ENCODE results near the gene SLC6A13. TPM values are rescaled to one million over a fixed set of nuclear protein-coding genes. Genes with fewer than 3 reads are reported as not detected.

SLC6A13 gene
- total and polyA plus RNA-seq, 2 experiments from 2014 or later, result 3.8 to 5.9 TPM

- H3K4me1 ChIP-seq (ENCODE audit: insufficient read depth), result no peaks in the 10 kb centered on the region
- no peaks in the 10 kb centered on the region for H3K9me3 ChIP-seq (ENCODE audit: low read depth)
- WGBS (ENCODE audit: low lambda C conversion rate, missing lambda C conversion rate), result 84% methylated on average over 11 of the region's 11 CpGs
- no peaks in the 10 kb centered on the region for H3K36me3 ChIP-seq (replicated peaks; ENCODE audit: insufficient read depth, low read depth)
- H4K20me1 ChIP-seq (ENCODE audit: insufficient read depth, poor library complexity, severe bottlenecking), result no peaks in the 10 kb centered on the region
- H3K79me2 ChIP-seq, result no peaks in the 10 kb centered on the region
- no peak overlapping the region for H3K4me2 ChIP-seq
- H3K27ac ChIP-seq, result no peak overlapping the region
- no peaks in the 10 kb centered on the region for H3K27me3 ChIP-seq
- H3K4me3 ChIP-seq, result no peak overlapping the region
- no peak overlapping the region for H2AFZ ChIP-seq
- no peaks in the 10 kb centered on the region for H3K9me2 ChIP-seq (replicated peaks; ENCODE audit: insufficient read depth)
- no peak for TF ChIP-seq EZH2phosphoT487 (IDR thresholded peaks at IDR 0.05; ENCODE audit: low read depth, severe bottlenecking, unreplicated experiment)
- TF ChIP-seq EZH2 (IDR thresholded peaks at IDR 0.05; ENCODE audit: borderline replicate concordance), result no peak
- TF ChIP-seq, protein P1, sequence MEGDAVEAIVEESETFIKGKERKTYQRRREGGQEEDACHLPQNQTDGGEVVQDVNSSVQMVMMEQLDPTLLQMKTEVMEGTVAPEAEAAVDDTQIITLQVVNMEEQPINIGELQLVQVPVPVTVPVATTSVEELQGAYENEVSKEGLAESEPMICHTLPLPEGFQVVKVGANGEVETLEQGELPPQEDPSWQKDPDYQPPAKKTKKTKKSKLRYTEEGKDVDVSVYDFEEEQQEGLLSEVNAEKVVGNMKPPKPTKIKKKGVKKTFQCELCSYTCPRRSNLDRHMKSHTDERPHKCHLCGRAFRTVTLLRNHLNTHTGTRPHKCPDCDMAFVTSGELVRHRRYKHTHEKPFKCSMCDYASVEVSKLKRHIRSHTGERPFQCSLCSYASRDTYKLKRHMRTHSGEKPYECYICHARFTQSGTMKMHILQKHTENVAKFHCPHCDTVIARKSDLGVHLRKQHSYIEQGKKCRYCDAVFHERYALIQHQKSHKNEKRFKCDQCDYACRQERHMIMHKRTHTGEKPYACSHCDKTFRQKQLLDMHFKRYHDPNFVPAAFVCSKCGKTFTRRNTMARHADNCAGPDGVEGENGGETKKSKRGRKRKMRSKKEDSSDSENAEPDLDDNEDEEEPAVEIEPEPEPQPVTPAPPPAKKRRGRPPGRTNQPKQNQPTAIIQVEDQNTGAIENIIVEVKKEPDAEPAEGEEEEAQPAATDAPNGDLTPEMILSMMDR (IDR thresholded peaks at IDR 0.05; ENCODE audit: poor library complexity), result no peak
- DNase-seq (ENCODE audit: low spot score), result no peak
These were observed 83.3 kb downstream of the SLC6A13 start for GRCh38 chr12:179131-179884.

GRCh38 chr12:178829-179109 is 83.9 kb downstream of the SLC6A13 start:
- H3K36me3 ChIP-seq (replicated peaks; ENCODE audit: insufficient read depth, low read depth), result no peaks in the 10 kb centered on the region
- no peaks in the 10 kb centered on the region for H4K20me1 ChIP-seq (ENCODE audit: insufficient read depth, poor library complexity, severe bottlenecking)
- DNase-seq (ENCODE audit: low spot score), result no peak
- H3K9me2 ChIP-seq (replicated peaks; ENCODE audit: insufficient read depth), result no peaks in the 10 kb centered on the region
- no peak overlapping the region for H3K4me3 ChIP-seq
- H3K4me2 ChIP-seq, result no peak overlapping the region
- no peak overlapping the region for H2AFZ ChIP-seq
- H3K27me3 ChIP-seq, result no peaks in the 10 kb centered on the region
- no peaks in the 10 kb centered on the region for H3K4me1 ChIP-seq (ENCODE audit: insufficient read depth)
- no peaks in the 10 kb centered on the region for H3K9me3 ChIP-seq (ENCODE audit: low read depth)
- 83% methylated on average over 3 of the region's 3 CpGs for WGBS (ENCODE audit: low lambda C conversion rate, missing lambda C conversion rate)
- TF ChIP-seq EZH2phosphoT487 (IDR thresholded peaks at IDR 0.05; ENCODE audit: low read depth, severe bottlenecking, unreplicated experiment), result no peak
- no peaks in the 10 kb centered on the region for H3K79me2 ChIP-seq
- H3K27ac ChIP-seq, result no peak overlapping the region

DNA sequence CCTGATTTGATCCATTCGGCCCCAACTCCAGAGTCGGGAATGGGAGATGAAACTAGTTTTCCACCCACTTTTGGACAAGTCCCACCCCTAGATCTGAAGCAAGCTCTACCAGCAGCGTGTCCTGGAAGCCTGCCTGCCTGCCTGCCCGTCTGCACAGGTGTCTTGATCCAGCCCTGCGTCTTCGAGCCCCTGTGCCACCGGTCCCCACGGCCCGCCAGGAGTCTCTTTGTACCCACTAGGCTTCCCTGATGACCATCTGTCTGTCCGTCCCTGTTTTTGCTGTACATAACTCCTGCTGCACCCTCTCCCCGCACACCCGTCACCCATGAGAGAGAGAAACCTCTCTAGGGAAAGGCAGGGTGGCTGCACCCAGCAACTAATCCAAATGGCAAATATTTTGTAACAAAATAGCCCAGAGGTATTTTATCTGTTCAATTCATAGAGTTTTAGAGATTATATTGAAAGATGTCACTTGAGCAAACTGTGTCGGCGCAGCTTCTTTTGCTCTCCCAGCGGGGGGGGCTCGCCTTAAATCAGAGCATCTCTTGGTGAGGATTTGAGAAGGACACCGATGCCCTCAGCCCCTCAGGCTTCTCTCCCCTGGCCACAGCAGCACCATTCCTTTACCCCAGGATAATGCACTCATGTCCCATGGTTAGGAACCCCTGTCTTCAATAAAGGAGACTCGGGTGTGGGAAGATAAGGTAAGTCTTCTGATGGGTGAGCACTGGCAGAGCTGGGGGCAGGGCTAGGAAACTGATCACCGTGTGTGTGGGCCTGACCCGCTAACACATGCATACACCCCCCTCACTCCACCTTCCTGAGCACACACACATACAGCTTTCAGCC is 84.4 kb downstream of the SLC6A13 start:
- DNase-seq (ENCODE audit: low spot score), result no peak
- no peaks in the 10 kb centered on the region for H3K4me1 ChIP-seq (ENCODE audit: insufficient read depth)
- no peak overlapping the region for H2AFZ ChIP-seq
- H3K9me3 ChIP-seq (ENCODE audit: low read depth), result no peaks in the 10 kb centered on the region
- no peak overlapping the region for H3K4me3 ChIP-seq
- H3K27ac ChIP-seq, result no peak overlapping the region
- no peaks in the 10 kb centered on the region for H3K36me3 ChIP-seq (replicated peaks; ENCODE audit: insufficient read depth, low read depth)
- TF ChIP-seq EZH2 (IDR thresholded peaks at IDR 0.05; ENCODE audit: borderline replicate concordance), result no peak
- no peak for TF ChIP-seq EZH2phosphoT487 (IDR thresholded peaks at IDR 0.05; ENCODE audit: low read depth, severe bottlenecking, unreplicated experiment)
- TF ChIP-seq, protein P1 (IDR thresholded peaks at IDR 0.05; ENCODE audit: poor library complexity), result no peak
- WGBS (ENCODE audit: low lambda C conversion rate, missing lambda C conversion rate), result 86% methylated on average over 20 of the region's 20 CpGs
- H3K4me2 ChIP-seq, result no peak overlapping the region
- no peaks in the 10 kb centered on the region for H3K9me2 ChIP-seq (replicated peaks; ENCODE audit: insufficient read depth)
- no peaks in the 10 kb centered on the region for H3K79me2 ChIP-seq
- H3K27me3 ChIP-seq, result no peaks in the 10 kb centered on the region
- no peaks in the 10 kb centered on the region for H4K20me1 ChIP-seq (ENCODE audit: insufficient read depth, poor library complexity, severe bottlenecking)

DNA sequence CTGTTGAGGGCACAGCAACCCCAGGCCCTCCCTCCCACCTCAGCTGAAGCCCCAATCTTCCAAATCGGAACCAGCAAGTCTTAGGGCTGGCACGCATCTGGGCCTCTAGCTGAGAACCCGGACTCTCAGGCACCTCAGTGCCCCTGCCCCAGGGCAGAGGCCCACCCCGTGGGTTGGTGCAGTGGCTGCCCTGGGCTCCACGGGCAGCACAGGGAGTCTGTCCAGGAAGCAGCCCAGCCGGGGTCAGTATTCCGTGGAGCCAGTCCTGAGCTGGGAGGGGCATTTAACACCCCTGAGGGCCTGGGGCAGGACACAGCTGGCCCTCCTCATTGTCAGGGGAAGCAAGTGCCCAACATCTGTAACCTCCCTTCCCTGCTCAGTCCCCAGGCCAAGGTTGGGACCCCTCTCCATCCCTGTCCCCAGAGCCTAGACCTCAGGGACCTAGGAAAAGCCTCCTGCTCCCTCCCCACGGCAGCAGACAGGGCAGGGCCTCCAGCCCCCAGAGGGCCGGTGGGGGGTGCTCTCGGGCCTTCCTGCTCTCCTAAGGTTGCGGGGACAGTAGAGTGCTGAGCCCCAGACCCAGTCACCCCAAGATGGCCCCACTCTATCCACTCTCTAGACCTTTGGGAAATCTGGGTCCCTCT is 85.2 kb downstream of the SLC6A13 start:
- Histone ChIP-seq H2AFZ (no peak overlapping the region), H3K4me2 (no peak overlapping the region)

More for the DNA sequence above, 85.2 kb downstream of the SLC6A13 start:
- TF ChIP-seq, protein P1 (IDR thresholded peaks at IDR 0.05; ENCODE audit: poor library complexity), result no peak
- no peak for TF ChIP-seq EZH2phosphoT487 (IDR thresholded peaks at IDR 0.05; ENCODE audit: low read depth, severe bottlenecking, unreplicated experiment)
- no peak for TF ChIP-seq EZH2 (IDR thresholded peaks at IDR 0.05; ENCODE audit: borderline replicate concordance)
- 82% methylated on average over 11 of the region's 11 CpGs for WGBS (ENCODE audit: low lambda C conversion rate, missing lambda C conversion rate)
- no peaks in the 10 kb centered on the region for H3K36me3 ChIP-seq (replicated peaks; ENCODE audit: insufficient read depth, low read depth)
- no peak for DNase-seq (ENCODE audit: low spot score)
- no peaks in the 10 kb centered on the region for H3K9me3 ChIP-seq (ENCODE audit: low read depth)
- no peak overlapping the region for H3K4me3 ChIP-seq
- H3K79me2 ChIP-seq, result no peaks in the 10 kb centered on the region
- H3K27ac ChIP-seq, result no peak overlapping the region
- no peaks in the 10 kb centered on the region for H3K4me1 ChIP-seq (ENCODE audit: insufficient read depth)
- no peaks in the 10 kb centered on the region for H4K20me1 ChIP-seq (ENCODE audit: insufficient read depth, poor library complexity, severe bottlenecking)
- no peaks in the 10 kb centered on the region for H3K27me3 ChIP-seq
- no peaks in the 10 kb centered on the region for H3K9me2 ChIP-seq (replicated peaks; ENCODE audit: insufficient read depth)
